GM20000 (cell line): ENCODE measurements around the gene SLC2A8.
A peak's percentile ranks its signal among the peaks of the same experiment; 100 is the strongest.

Experiments
- DNase-seq: peaks from one replicate; pipeline ENCODE4 v3.0.0; 2012; ENCODE audit warnings: low spot score
- CTCF ChIP-seq: IDR thresholded peaks from 2 replicates; pipeline ENCODE4 v1.5.1; 2012; ENCODE audit warnings: mild to moderate bottlenecking, control low read depth; ENCODE audit errors: extremely low read depth, missing control alignments

Gene SLC2A8

GRCh38 chr9:127384016-127384730, 12.8 kb upstream of the SLC2A8 start:
- no peak for TF ChIP-seq CTCF
- no peak for DNase-seq

GRCh38 chr9:127384901-127385300, 12.1 kb upstream of the SLC2A8 start:
- no peak for DNase-seq
- TF ChIP-seq CTCF, result no peak

- TF ChIP-seq CTCF, result no peak
- no peak for DNase-seq
These were observed 10.7 kb upstream of the SLC2A8 start for GRCh38 chr9:127386249-127386648.

GRCh38 chr9:127386981-127387380, 10.0 kb upstream of the SLC2A8 start:
- TF ChIP-seq CTCF, result no peak
- DNase-seq, result no peak

GRCh38 chr9:127388037-127388855, 8.7 kb upstream of the SLC2A8 start:
- TF ChIP-seq CTCF, result no peak
- peak; percentile 62 for DNase-seq

- TF ChIP-seq CTCF, result no peak
- no peak for DNase-seq
These were observed 8.1 kb upstream of the SLC2A8 start for GRCh38 chr9:127388856-127389238.
